Activated effector memory CD4-positive, alpha-beta T cell treated with Interleukin-2 at 50 U/mL for 16 hours (primary cell): ENCODE measurements around the gene CHST12.
"Not testable (repeated sequence)": the region's sequence is repeated elsewhere in the genome, so short reads cannot be mapped to it uniquely, and the experiment has no call there.

Experiments
- DNase-seq: peaks from one replicate; pipeline ENCODE4 v3.0.0-alpha.2; 2020

CHST12 gene

GRCh38 chr7:2405201-2405600 lies 1.8 kb downstream of the CHST12 start:
- no peak for DNase-seq

- peak; percentile 48 for DNase-seq
These were observed 2.4 kb downstream of the CHST12 start for GRCh38 chr7:2405601-2406345.

GRCh38 chr7:2409745-2410414 lies 6.5 kb downstream of the CHST12 start:
- DNase-seq = no peak

GRCh38 chr7:2411049-2411448 lies 7.6 kb downstream of the CHST12 start:
- no peak for DNase-seq

- DNase-seq = no peak
These were observed 8.6 kb downstream of the CHST12 start for GRCh38 chr7:2411815-2412586.

GRCh38 chr7:2412587-2413201 lies 9.3 kb downstream of the CHST12 start:
- DNase-seq = no peak

GRCh38 chr7:2416063-2416462 lies 12.7 kb downstream of the CHST12 start:
- no peak for DNase-seq

GRCh38 chr7:2416650-2417049 lies 13.2 kb downstream of the CHST12 start:
- no peak for DNase-seq

- not testable (repeated sequence) for DNase-seq
These were observed 13.8 kb downstream of the CHST12 start for GRCh38 chr7:2417178-2417577.

GRCh38 chr7:2417981-2418481 lies 14.6 kb downstream of the CHST12 start:
- peak; percentile 18 for DNase-seq

GRCh38 chr7:2420216-2420933 lies 17.0 kb downstream of the CHST12 start:
- DNase-seq = no peak

- DNase-seq = no peak
These were observed 18.5 kb downstream of the CHST12 start for GRCh38 chr7:2421943-2422310.

GRCh38 chr7:2425749-2426148 lies 22.3 kb downstream of the CHST12 start:
- no peak for DNase-seq

GRCh38 chr7:2431260-2431867 lies 28.0 kb downstream of the CHST12 start:
- peak; percentile 19 for DNase-seq

- no peak for DNase-seq
These were observed 29.7 kb downstream of the CHST12 start for GRCh38 chr7:2432910-2433712.

- DNase-seq = no peak
These were observed 30.5 kb downstream of the CHST12 start for GRCh38 chr7:2433713-2434550.

- DNase-seq = no peak
These were observed 31.7 kb downstream of the CHST12 start for GRCh38 chr7:2435146-2435545.

- no peak for DNase-seq
These were observed 33.1 kb downstream of the CHST12 start for GRCh38 chr7:2436341-2437104.

- no peak for DNase-seq
These were observed 33.7 kb downstream of the CHST12 start for GRCh38 chr7:2437136-2437535.
